ENCODE results near the gene BMP2K.

- no peak for TF ChIP-seq CTCF (conservative IDR thresholded peaks at IDR 0.05 in 1 of 2, IDR thresholded peaks at IDR 0.05 in 1 of 2; ENCODE audit: low read depth in 1 of 2, low read length in 2 of 2)
- no peak for TF ChIP-seq EZH2 (IDR thresholded peaks at IDR 0.05; ENCODE audit: low read length, missing control alignments)
These were observed 10.1 kb upstream of the BMP2K start for GRCh38 chr4:78766026-78766425.
